Activated CD4-positive, alpha-beta T cell treated with anti-CD3 and anti-CD28 coated beads for 4 hours (primary cell): ENCODE results near the gene MPRIP.

Source experiments
- DNase-seq, 2 donors: peaks; one replicate each; pipeline ENCODE4 v3.0.0-alpha.2; 2020

MPRIP gene

GRCh38 chr17:17090642-17091103, 48.4 kb downstream of the MPRIP start:
- DNase-seq = no peak

GRCh38 chr17:17091276-17091675, 49.0 kb downstream of the MPRIP start:
- no peak for DNase-seq

GRCh38 chr17:17091856-17092756, 49.8 kb downstream of the MPRIP start:
- no peak for DNase-seq

- no peak for DNase-seq
Observed at GRCh38 chr17:17093764-17094163, 51.5 kb downstream of the MPRIP start.

DNA sequence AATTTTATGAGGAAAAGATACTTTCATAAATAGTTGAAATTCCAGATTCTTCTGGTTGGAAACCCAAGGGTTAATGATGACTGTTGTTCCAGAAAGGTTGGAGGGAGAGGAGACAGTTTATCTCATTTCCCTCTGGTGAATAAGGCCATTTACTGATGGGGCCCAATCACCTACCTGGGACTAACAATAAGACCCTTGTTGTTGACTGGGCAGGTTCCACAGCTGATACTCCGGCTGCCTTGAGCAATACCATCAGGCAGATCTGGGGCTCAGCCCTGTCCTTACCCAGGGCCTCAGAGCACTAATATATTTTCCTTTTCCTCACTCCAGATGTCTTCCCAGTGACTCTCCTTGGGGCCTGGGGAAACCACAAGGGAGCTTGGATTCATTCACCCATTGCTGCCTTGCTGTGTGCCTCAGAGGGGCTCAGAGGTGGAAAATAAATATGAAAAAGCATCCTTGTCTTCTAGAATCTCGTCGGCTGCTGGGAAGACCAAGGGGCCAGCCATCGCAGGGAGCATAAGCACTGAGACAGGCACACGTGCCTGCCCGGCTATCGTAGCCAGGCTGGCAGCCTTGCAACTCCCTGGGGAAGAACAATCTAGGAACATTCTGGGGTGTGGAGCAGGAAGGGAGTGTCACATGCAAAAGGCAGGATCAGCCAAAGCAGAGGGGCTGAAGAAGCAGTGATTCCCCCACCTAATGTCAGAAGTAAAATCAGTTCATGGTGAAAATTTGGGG, 54.4 kb downstream of the MPRIP start:
- no peak for DNase-seq

DNA sequence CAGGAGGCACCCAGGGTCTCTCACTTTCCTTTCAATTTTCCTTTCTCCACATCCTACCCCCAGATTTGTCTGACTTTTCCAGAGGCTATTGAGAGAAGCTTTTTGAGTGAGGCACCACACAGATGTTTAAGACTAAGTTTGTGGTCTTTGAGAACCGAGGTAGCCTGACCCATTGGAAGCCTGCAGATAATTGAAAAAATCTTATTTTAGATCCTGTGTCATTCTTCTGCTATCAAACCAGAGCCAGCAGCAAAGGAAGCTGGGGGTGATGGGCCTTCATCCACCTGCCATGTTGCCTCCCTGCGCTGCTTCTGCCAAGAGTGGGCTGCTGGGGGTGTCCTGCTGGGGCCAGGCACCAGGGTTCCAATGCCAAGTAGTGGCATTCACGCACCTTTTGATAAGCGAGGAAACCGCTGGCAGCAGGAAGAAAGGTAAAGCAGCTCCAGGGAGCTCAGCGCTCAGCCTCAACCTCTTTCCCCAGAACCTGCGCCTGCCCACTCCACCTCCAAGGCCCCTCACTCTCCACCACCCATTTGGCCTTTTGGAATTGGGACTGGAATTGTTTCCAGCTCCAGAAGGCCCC, 55.6 kb downstream of the MPRIP start:
- DNase-seq = no peak

- DNase-seq = no peak
Observed at GRCh38 chr17:17098551-17099179, 56.4 kb downstream of the MPRIP start.

DNA sequence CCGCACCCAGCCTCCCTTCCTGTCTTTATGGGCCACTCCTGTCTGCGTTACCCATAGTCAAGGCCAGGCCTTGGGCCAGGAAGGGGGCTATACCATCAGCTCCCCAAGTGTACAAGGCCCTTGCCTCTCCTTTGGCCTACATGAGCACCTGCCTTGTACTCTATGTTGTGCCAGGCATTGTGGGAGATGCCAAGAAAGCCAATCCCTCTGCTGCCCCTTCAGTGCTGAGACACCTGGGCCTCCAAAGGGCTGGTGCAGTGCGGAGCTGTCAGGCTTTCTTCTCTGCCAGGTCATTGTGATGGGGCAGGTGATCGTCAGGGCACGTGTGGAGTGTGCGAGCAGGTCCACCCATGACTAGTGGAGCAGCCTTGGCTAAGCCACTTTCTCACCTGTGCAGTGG, 59.9 kb downstream of the MPRIP start:
- DNase-seq = no peak

- no peak for DNase-seq
Observed at GRCh38 chr17:17103160-17103559, 60.9 kb downstream of the MPRIP start.

DNA sequence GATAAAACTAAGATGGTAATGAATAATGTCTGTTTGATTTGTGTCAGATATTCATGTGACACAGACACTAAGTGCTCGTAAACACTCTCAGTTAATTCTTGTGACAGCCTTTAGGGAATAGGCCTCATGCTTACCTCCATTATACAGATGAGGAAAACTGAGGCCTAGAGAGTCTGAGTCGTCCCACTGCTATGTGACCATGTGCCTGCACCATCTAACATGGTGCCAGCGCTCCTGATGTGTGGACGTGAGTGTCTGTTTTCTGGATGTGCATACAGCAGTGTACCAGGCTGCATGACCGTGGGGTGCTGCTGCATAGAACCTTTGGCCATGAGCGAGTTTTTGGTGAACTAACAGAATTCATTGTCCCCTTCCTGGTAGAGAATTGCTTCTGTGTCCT, 61.8 kb downstream of the MPRIP start:
- DNase-seq = no peak

GRCh38 chr17:17104494-17104893, 62.2 kb downstream of the MPRIP start:
- no peak for DNase-seq

GRCh38 chr17:17105976-17106375, 63.7 kb downstream of the MPRIP start:
- DNase-seq = no peak

GRCh38 chr17:17106756-17107155, 64.5 kb downstream of the MPRIP start:
- DNase-seq = no peak

GRCh38 chr17:17107281-17107680, 65.0 kb downstream of the MPRIP start:
- no peak for DNase-seq

GRCh38 chr17:17107891-17108431, 65.7 kb downstream of the MPRIP start:
- no peak for DNase-seq

DNA sequence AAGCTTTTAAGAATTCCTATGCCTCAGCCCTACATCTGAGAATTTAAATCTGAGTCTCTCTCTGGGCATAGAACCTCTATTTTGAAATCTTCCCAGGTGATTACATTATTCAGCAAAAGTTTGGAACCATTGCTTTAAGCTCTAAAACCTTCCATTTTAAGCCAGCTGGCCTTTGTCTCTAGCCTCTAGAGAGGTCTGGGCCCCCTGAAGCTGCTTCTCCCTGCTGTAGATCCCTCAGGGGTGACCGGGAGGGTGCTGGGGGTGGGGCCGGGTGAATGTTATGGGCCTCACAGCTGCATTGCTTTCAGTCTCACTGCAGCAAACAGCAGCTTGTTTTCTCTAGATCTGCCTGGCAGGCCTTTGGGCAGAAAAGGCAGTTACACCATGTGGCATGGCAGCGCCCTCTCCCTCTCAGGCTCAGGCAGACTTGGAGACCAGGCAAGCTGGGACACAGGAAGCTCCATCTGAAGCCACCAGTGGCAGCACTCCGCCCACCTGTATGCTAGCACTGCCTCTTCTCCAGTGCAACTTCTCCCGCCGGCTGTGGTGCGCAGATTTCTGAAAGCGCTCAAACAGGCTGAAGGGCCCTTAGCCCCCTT, 66.3 kb downstream of the MPRIP start:
- no peak for DNase-seq

DNA sequence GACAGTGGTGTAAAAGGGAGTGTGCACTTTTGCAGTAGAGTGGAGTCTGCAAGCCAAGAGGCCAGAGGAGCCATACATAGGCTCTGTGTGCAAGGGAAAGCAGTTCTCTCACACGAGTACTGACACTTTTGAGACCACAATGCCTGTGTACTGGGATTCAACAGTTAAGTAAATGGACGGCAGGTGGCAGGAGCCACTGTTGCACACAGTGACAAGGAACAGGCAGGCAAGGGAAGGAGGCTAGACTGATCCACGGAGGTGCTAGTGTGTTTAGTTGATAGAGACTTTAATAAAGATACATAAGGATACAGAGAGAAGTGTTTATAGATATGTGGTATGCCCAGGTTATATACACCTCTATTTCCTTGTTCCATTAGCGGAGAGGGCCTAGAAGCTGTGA, 67.0 kb downstream of the MPRIP start:
- no peak for DNase-seq

GRCh38 chr17:17109907-17110306, 67.7 kb downstream of the MPRIP start:
- no peak for DNase-seq

DNA sequence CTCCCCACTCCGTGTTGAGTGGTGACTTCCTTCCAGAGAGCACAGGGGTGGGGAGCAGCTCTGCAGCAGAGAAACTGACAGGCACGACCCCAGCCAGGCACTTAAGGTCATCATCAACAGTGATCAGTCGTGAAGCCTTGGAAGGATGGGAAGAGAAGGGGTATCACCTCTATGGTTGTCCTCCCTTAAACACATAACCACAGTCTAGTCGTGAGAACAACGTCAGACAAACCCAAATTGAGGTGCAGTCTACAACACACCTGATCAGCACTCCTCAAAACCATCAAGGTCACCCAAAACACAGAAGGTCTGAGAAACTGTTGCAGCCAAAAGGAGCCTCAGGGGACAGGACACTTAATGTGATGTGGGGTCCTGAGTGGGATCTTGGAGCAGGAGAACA, 68.3 kb downstream of the MPRIP start:
- DNase-seq = no peak

GRCh38 chr17:17111401-17112393, 69.4 kb downstream of the MPRIP start:
- no peak for DNase-seq

DNA sequence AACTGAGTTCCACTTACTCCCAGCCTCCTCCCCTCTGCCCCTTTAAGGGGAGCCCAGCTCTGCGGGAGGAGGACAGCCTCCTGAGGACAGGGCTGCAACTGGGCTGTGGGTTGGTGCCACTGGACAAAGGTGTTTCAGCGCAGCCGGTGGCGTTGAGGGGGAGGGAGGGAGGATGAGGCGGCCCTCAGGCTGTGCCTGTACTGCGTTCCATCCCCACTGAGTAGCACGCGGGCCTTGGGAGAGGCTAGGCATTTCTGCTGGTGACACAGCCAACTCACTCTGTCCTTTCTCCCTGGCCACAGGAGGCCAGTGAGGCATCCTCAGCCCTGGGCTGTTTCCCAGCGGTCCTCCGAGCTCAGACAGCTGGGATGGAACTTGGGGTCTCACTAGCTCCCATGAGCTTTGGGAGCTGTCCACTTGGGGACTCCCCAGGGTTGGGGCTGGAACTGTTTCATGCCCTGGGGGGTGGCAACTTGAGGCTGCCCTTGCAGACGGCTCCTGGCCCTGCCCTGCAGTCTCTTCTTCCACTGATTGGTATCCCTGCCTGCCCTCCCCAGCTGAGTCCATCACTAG, 70.5 kb downstream of the MPRIP start:
- DNase-seq = no peak
